ENCODE results near the gene MKRN2. TPM values are rescaled to one million over a fixed set of nuclear protein-coding genes. Genes with fewer than 3 reads are reported as not detected.
"Not testable (repeated sequence)": the region's sequence is repeated elsewhere in the genome, so short reads cannot be mapped to it uniquely, and the experiment has no call there.

The MKRN2 gene
- total and polyA plus RNA-seq, 7 donors, result 17.2 to 35.5 (median 21.2) TPM

DNA sequence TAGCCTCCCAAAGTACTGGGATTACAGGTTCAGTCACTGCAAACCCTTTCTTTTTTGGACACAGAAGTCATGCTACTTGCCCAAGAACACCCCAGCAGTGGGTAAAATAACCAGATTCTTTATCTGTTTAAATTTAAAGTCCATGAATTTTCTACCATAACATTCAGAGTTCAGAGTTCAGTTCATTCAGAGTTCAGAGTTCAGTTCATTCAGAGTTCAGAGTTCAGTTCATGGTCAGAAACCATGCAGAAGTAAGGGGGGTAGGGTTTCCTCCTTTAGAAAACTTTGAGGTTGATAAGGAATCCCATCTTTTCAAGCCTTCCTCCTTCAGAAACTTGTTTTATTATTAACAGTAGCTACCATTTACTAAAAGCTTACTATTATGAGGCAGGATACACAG is 63.8 kb downstream of the MKRN2 start:
- intact Hi-C loops (cut with DNase I), result no loop called here
- Histone ChIP-seq H3K9me3 (no peaks in the 10 kb centered on the region), H3K4me3 (no peak overlapping the region), H3K27me3 (ENCODE audit: insufficient read depth in 3 of 3, low read length in 2 of 3) (no peaks in the 10 kb centered on the region), H3K36me3 (ENCODE audit: insufficient read depth in 1 of 2, low read depth in 1 of 2) (peaks cover 2 to 29% of the 10 kb centered on the region in 2 donors), H3K4me1 (peaks cover 31% of the 10 kb centered on the region), H3K27ac (peak overlapping the region; percentile 39)
- TF ChIP-seq, protein P1, sequence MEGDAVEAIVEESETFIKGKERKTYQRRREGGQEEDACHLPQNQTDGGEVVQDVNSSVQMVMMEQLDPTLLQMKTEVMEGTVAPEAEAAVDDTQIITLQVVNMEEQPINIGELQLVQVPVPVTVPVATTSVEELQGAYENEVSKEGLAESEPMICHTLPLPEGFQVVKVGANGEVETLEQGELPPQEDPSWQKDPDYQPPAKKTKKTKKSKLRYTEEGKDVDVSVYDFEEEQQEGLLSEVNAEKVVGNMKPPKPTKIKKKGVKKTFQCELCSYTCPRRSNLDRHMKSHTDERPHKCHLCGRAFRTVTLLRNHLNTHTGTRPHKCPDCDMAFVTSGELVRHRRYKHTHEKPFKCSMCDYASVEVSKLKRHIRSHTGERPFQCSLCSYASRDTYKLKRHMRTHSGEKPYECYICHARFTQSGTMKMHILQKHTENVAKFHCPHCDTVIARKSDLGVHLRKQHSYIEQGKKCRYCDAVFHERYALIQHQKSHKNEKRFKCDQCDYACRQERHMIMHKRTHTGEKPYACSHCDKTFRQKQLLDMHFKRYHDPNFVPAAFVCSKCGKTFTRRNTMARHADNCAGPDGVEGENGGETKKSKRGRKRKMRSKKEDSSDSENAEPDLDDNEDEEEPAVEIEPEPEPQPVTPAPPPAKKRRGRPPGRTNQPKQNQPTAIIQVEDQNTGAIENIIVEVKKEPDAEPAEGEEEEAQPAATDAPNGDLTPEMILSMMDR (IDR thresholded peaks at IDR 0.05), result no peak
- no peak for ATAC-seq
- DNase-seq, result no peak

DNA sequence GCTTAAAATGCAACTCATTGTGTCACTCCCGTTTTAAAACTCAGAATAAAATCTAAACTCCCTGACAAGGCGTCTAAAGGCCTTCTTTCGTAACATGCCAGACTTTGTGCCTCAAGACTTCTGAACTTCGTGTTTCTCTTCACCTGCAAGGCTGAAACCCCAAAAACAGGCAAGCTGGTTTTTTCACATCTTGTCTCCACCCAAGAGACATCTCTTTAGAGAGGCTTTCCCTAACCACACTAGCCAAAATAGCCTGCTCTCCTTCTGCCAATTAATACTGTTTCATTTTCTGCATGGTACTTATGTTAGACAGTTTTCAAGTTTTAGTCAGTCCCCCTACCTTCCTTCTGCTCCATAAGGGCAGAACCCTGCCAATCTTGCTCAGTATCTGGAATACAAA is 65.4 kb downstream of the MKRN2 start:
- WGBS, 3 donors, result 66 to 70% (median 69%) methylated on average over 4 of the region's 4 CpGs
- peaks cover 40% of the 10 kb centered on the region for H3K4me1 ChIP-seq
- peaks cover under 1 to 13% of the 10 kb centered on the region in 2 donors for H3K36me3 ChIP-seq (ENCODE audit: insufficient read depth in 1 of 2, low read depth in 1 of 2)
- H3K27me3 ChIP-seq (ENCODE audit: insufficient read depth in 3 of 3, low read length in 2 of 3), result no peaks in the 10 kb centered on the region
- intact Hi-C loops (cut with DNase I), result no loop called here
- H3K4me3 ChIP-seq, result no peak overlapping the region
- DNase-seq (no peak), ATAC-seq (no peak)
- TF ChIP-seq, protein P1 (IDR thresholded peaks at IDR 0.05), result no peak
- H3K27ac ChIP-seq, result peak overlapping the region; percentile 39
- H3K9me3 ChIP-seq, result no peaks in the 10 kb centered on the region

DNA sequence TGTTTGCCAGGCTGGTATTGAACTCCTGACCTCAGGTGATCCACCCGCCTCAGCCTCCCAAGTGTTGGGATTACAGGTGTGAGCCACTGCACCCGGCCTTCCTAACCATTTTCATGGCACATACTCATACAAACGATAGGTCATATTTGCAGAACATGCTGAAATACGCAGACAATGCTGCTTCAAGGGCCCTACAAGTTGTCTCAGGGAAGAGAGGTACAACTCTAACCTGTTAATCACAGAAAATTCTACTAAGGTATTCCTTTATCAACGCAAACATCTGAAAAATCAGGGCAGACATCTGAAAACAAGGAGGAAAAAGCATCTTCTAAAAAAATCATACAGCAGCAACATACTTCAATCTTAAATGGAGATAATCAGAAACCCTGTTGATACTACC is 67.2 kb downstream of the MKRN2 start:
- intact Hi-C loops (cut with DNase I), result no loop called here
- no peak overlapping the region for H3K4me3 ChIP-seq
- no peaks in the 10 kb centered on the region for H3K9me3 ChIP-seq
- H3K27ac ChIP-seq, result no peak overlapping the region
- WGBS, 3 donors, result 76 to 85% (median 84%) methylated on average over 5 of the region's 5 CpGs
- ATAC-seq (no peak), DNase-seq (no peak)
- TF ChIP-seq, protein P1 (IDR thresholded peaks at IDR 0.05), result no peak
- H3K27me3 ChIP-seq (ENCODE audit: insufficient read depth in 3 of 3, low read length in 2 of 3), result no peaks in the 10 kb centered on the region
- no peaks in the 10 kb centered on the region for H3K36me3 ChIP-seq (ENCODE audit: insufficient read depth in 1 of 2, low read depth in 1 of 2)
- peaks cover 52% of the 10 kb centered on the region for H3K4me1 ChIP-seq

DNA sequence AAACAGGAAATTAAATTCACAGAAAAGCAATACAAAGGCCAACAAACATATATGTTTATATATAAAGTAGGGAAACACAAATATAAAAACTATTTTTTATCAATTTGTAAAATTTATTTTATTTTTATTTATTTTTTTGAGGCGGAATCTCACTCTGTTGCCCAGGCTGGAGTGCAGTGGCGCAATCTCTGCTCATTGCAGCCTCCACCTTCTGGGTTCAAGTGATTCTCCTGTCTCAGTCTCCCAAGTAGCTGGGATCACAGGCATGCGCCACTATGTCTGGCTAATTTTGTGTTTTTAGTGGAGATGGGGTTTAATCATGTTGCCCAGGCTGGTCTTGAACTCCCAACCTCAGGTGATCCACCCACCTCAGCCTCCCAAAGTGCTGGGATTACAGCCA is 68.1 kb downstream of the MKRN2 start:
- not testable (repeated sequence) for DNase-seq; H3K9me3 ChIP-seq; H3K27ac ChIP-seq; H3K4me3 ChIP-seq; ATAC-seq; H3K27me3 ChIP-seq (ENCODE audit: insufficient read depth in 3 of 3, low read length in 2 of 3); H3K36me3 ChIP-seq (ENCODE audit: insufficient read depth in 1 of 2, low read depth in 1 of 2)
- intact Hi-C loops (cut with DNase I), result loop anchor here in 1 of 2 donors (5.0 kb wide), 1 partner anchor 37 kb away; the partner anchor contains the start of gene RAF1
- H3K4me1 ChIP-seq, result peaks cover 61% of the 10 kb centered on the region
- WGBS, 3 donors, result 96 to 99% (median 98%) methylated on average over 3 of the region's 3 CpGs

DNA sequence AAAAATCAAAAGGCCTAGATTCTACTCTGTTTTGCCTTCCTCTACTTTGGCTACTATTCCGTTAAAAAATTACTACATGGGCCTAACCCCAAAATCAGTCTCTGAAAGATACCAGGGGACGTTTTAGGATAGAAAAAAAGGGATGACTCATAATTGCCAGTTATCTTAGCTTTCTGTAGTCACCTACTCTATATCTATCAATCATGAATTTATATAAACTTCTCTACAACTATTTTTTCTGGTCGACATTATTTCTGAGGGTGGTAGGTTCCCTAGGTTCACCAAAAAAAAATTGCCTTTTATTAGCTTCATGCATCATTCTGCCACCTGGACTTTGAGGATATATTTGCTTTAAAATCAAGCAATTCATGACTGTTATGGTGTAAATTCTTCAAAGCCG is 70.5 kb downstream of the MKRN2 start:
- ATAC-seq, result no peak
- H3K9me3 ChIP-seq, result no peaks in the 10 kb centered on the region
- WGBS, 3 donors, result 50 to 67% (median 50%) methylated on average over 4 of the region's 4 CpGs
- peaks cover 64% of the 10 kb centered on the region for H3K4me1 ChIP-seq
- peak overlapping the region; percentile 65 for H3K27ac ChIP-seq
- TF ChIP-seq, protein P1 (IDR thresholded peaks at IDR 0.05), result no peak
- DNase-seq, result no peak
- H3K27me3 ChIP-seq (ENCODE audit: insufficient read depth in 3 of 3, low read length in 2 of 3), result no peaks in the 10 kb centered on the region
- H3K36me3 ChIP-seq (ENCODE audit: insufficient read depth in 1 of 2, low read depth in 1 of 2), result no peaks in the 10 kb centered on the region
- intact Hi-C loops (cut with DNase I), result loop anchor here in 1 of 2 donors (5.0 kb wide), 1 partner anchor 35 kb away; the partner anchor contains the start of gene RAF1
- no peak overlapping the region for H3K4me3 ChIP-seq
